Measurements from ENCODE around the gene FLNB. TPM values are rescaled to one million over a fixed set of nuclear protein-coding genes. Genes with fewer than 3 reads are reported as not detected.

Gene FLNB
- total RNA-seq, 1 experiment from 2014 or later: 75.4 TPM

- peaks cover 15% of the 10 kb centered on the region for H3K36me3 ChIP-seq (replicated peaks; ENCODE audit: control insufficient read depth, insufficient read depth, low read length)
- DNase-seq: no peak
- H3K27me3 ChIP-seq (ENCODE audit: control insufficient read depth, insufficient read depth, low read length): no peaks in the 10 kb centered on the region
- H3K4me3 ChIP-seq (ENCODE audit: insufficient read depth, low read depth, low read length): no peak overlapping the region
These were observed 66.0 kb downstream of the FLNB start for GRCh38 chr3:58074116-58074715.

- DNase-seq: no peak
- H3K27me3 ChIP-seq (ENCODE audit: control insufficient read depth, insufficient read depth, low read length): no peaks in the 10 kb centered on the region
- peaks cover 18% of the 10 kb centered on the region for H3K36me3 ChIP-seq (replicated peaks; ENCODE audit: control insufficient read depth, insufficient read depth, low read length)
- no peak overlapping the region for H3K4me3 ChIP-seq (ENCODE audit: insufficient read depth, low read depth, low read length)
These were observed 66.8 kb downstream of the FLNB start for GRCh38 chr3:58074997-58075396.

GRCh38 chr3:58077596-58078285 is 69.5 kb downstream of the FLNB start:
- Histone ChIP-seq H3K36me3 (replicated peaks; ENCODE audit: control insufficient read depth, insufficient read depth, low read length) (peaks cover 26% of the 10 kb centered on the region), H3K27me3 (ENCODE audit: control insufficient read depth, insufficient read depth, low read length) (no peaks in the 10 kb centered on the region), H3K4me3 (ENCODE audit: insufficient read depth, low read depth, low read length) (no peak overlapping the region)
- DNase-seq: no peak

- Histone ChIP-seq H3K4me3 (ENCODE audit: insufficient read depth, low read depth, low read length) (no peak overlapping the region), H3K36me3 (replicated peaks; ENCODE audit: control insufficient read depth, insufficient read depth, low read length) (peaks cover 26% of the 10 kb centered on the region), H3K27me3 (ENCODE audit: control insufficient read depth, insufficient read depth, low read length) (no peaks in the 10 kb centered on the region)
- no peak for DNase-seq
These were observed 70.4 kb downstream of the FLNB start for GRCh38 chr3:58078610-58079009.

- Histone ChIP-seq H3K27me3 (ENCODE audit: control insufficient read depth, insufficient read depth, low read length) (no peaks in the 10 kb centered on the region), H3K4me3 (ENCODE audit: insufficient read depth, low read depth, low read length) (no peak overlapping the region), H3K36me3 (replicated peaks; ENCODE audit: control insufficient read depth, insufficient read depth, low read length) (peaks cover 26% of the 10 kb centered on the region)
- DNase-seq: no peak
These were observed 71.6 kb downstream of the FLNB start for GRCh38 chr3:58079773-58080172.

- Histone ChIP-seq H3K27me3 (ENCODE audit: control insufficient read depth, insufficient read depth, low read length) (no peaks in the 10 kb centered on the region), H3K4me3 (ENCODE audit: insufficient read depth, low read depth, low read length) (no peak overlapping the region), H3K36me3 (replicated peaks; ENCODE audit: control insufficient read depth, insufficient read depth, low read length) (peaks cover 23% of the 10 kb centered on the region)
- no peak for DNase-seq
These were observed 73.8 kb downstream of the FLNB start for GRCh38 chr3:58082047-58082446.

GRCh38 chr3:58084166-58084565 is 75.9 kb downstream of the FLNB start:
- no peak for DNase-seq
- H3K27me3 ChIP-seq (ENCODE audit: control insufficient read depth, insufficient read depth, low read length): no peaks in the 10 kb centered on the region
- H3K36me3 ChIP-seq (replicated peaks; ENCODE audit: control insufficient read depth, insufficient read depth, low read length): peaks cover 11% of the 10 kb centered on the region
- no peak overlapping the region for H3K4me3 ChIP-seq (ENCODE audit: insufficient read depth, low read depth, low read length)

- H3K27me3 ChIP-seq (ENCODE audit: control insufficient read depth, insufficient read depth, low read length): no peaks in the 10 kb centered on the region
- H3K36me3 ChIP-seq (replicated peaks; ENCODE audit: control insufficient read depth, insufficient read depth, low read length): peaks cover 8% of the 10 kb centered on the region
- DNase-seq: no peak
- no peak overlapping the region for H3K4me3 ChIP-seq (ENCODE audit: insufficient read depth, low read depth, low read length)
These were observed 76.7 kb downstream of the FLNB start for GRCh38 chr3:58084788-58085543.

GRCh38 chr3:58085616-58086015 is 77.4 kb downstream of the FLNB start:
- peaks cover 8% of the 10 kb centered on the region for H3K36me3 ChIP-seq (replicated peaks; ENCODE audit: control insufficient read depth, insufficient read depth, low read length)

GRCh38 chr3:58088501-58088900 is 80.3 kb downstream of the FLNB start:
- DNase-seq: no peak
- H3K27me3 ChIP-seq (ENCODE audit: control insufficient read depth, insufficient read depth, low read length): no peaks in the 10 kb centered on the region
- no peak overlapping the region for H3K4me3 ChIP-seq (ENCODE audit: insufficient read depth, low read depth, low read length)
- H3K36me3 ChIP-seq (replicated peaks; ENCODE audit: control insufficient read depth, insufficient read depth, low read length): peaks cover 2% of the 10 kb centered on the region; the same call in 1 of the 2 replicates

More at GRCh38 chr3:58085616-58086015, 77.4 kb downstream of the FLNB start:
- DNase-seq: no peak
- Histone ChIP-seq H3K4me3 (ENCODE audit: insufficient read depth, low read depth, low read length) (no peak overlapping the region), H3K27me3 (ENCODE audit: control insufficient read depth, insufficient read depth, low read length) (no peaks in the 10 kb centered on the region)

GRCh38 chr3:58090351-58090750 is 82.1 kb downstream of the FLNB start:
- H3K4me3 ChIP-seq (ENCODE audit: insufficient read depth, low read depth, low read length): no peak overlapping the region
- H3K27me3 ChIP-seq (ENCODE audit: control insufficient read depth, insufficient read depth, low read length): no peaks in the 10 kb centered on the region
- DNase-seq: no peak
- H3K36me3 ChIP-seq (replicated peaks; ENCODE audit: control insufficient read depth, insufficient read depth, low read length): peaks cover 3% of the 10 kb centered on the region

GRCh38 chr3:58092521-58092920 is 84.3 kb downstream of the FLNB start:
- Histone ChIP-seq H3K27me3 (ENCODE audit: control insufficient read depth, insufficient read depth, low read length) (no peaks in the 10 kb centered on the region), H3K36me3 (replicated peaks; ENCODE audit: control insufficient read depth, insufficient read depth, low read length) (peaks cover 11% of the 10 kb centered on the region), H3K4me3 (ENCODE audit: insufficient read depth, low read depth, low read length) (no peak overlapping the region)
- no peak for DNase-seq

- Histone ChIP-seq H3K4me3 (ENCODE audit: insufficient read depth, low read depth, low read length) (no peak overlapping the region), H3K27me3 (ENCODE audit: control insufficient read depth, insufficient read depth, low read length) (no peaks in the 10 kb centered on the region), H3K36me3 (replicated peaks; ENCODE audit: control insufficient read depth, insufficient read depth, low read length) (peaks cover 17% of the 10 kb centered on the region)
- no peak for DNase-seq
These were observed 85.5 kb downstream of the FLNB start for GRCh38 chr3:58093574-58094195.

- H3K4me3 ChIP-seq (ENCODE audit: insufficient read depth, low read depth, low read length): no peak overlapping the region
- no peak for DNase-seq
These were observed 86.4 kb downstream of the FLNB start for GRCh38 chr3:58094657-58095056.

More at GRCh38 chr3:58094657-58095056, 86.4 kb downstream of the FLNB start:
- Histone ChIP-seq H3K27me3 (ENCODE audit: control insufficient read depth, insufficient read depth, low read length) (no peaks in the 10 kb centered on the region), H3K36me3 (replicated peaks; ENCODE audit: control insufficient read depth, insufficient read depth, low read length) (peaks cover 24% of the 10 kb centered on the region)
